ENCODE data around the gene ARL5C.
"Not testable (repeated sequence)": the region's sequence is repeated elsewhere in the genome, so short reads cannot be mapped to it uniquely, and the experiment has no call there.

The ARL5C gene

DNA sequence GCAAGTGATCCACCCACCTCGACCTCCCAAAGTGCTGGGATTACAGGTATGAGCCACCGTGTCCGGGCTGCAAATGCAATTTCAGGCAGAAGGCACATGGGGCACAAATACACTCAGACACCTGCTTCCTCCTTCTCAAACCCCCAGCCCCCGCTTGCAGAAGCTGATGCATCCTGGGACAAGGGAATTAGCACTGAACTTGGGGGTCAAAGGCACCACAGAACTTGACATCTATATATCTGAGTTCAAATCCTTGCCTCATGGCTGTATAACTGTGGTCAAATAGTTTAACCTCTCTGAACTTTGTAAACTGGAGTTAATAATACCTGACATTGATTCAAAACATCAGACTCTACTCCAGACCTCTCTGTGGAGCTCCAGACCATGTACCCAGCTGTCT, 4.1 kb upstream of the ARL5C start:
- H3K4me2 ChIP-seq (ENCODE audit: low read length) = peak overlapping the region; percentile 24; the same call in 1 of the 2 replicates
- no peaks in the 10 kb centered on the region for H3K9me3 ChIP-seq (ENCODE audit: control insufficient read depth, insufficient read depth, low read length)
- H3K79me2 ChIP-seq (ENCODE audit: control insufficient read depth, low read length) = no peaks in the 10 kb centered on the region
- H3K9me2 ChIP-seq (replicated peaks; ENCODE audit: control insufficient read depth, low read length) = no peaks in the 10 kb centered on the region
- H3K4me3 ChIP-seq (ENCODE audit: low read length) = no peak overlapping the region
- H3F3A ChIP-seq (ENCODE audit: control insufficient read depth, insufficient read depth) = peaks cover 2% of the 10 kb centered on the region; the same call in 1 of the 2 replicates
- peaks cover 6% of the 10 kb centered on the region; the same call in 1 of the 2 replicates for H3K27me3 ChIP-seq (ENCODE audit: control insufficient read depth, low read length)
- peaks cover 27% of the 10 kb centered on the region for H3K4me1 ChIP-seq (ENCODE audit: control insufficient read depth, low read length)
- peaks cover 6% of the 10 kb centered on the region for H3K36me3 ChIP-seq (ENCODE audit: control insufficient read depth, low read length)
- peaks cover 4% of the 10 kb centered on the region; the same call in 1 of the 2 replicates for H4K20me1 ChIP-seq (ENCODE audit: control insufficient read depth, insufficient read depth, low read depth, low read length)
- no peak overlapping the region for H3K27ac ChIP-seq (ENCODE audit: low read depth, low read length)
- TF ChIP-seq EZH2phosphoT487 (IDR thresholded peaks at IDR 0.05; ENCODE audit: borderline replicate concordance, low read length) (no peak), CTCF (IDR thresholded peaks at IDR 0.05; ENCODE audit: low read depth, low read length, poor library complexity, severe bottlenecking) (no peak)

DNA sequence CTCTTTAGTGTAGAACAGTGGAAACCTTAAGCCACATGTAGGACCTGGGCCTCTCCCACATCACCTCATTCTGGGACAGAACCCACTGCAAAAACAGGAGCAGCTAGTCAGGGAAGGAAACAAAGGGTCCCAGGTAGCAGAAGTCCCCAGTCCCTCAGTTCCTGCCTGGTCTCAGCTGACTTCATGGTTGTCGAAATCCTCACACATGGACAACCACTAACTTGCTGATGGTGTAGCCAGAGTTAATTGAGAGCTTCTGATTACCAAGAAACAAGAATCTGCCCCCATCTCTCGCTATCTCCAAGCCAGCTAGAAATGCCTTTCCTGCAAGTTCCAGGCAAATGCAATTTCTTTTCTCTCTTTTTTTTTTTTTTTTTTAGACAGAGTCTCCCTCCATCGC, 3.6 kb upstream of the ARL5C start:
- peaks cover 2% of the 10 kb centered on the region; the same call in 1 of the 2 replicates for H3F3A ChIP-seq (ENCODE audit: control insufficient read depth, insufficient read depth)
- no peak overlapping the region; the same call in 1 of the 2 replicates for H3K4me2 ChIP-seq (ENCODE audit: low read length)
- no peak overlapping the region for H3K27ac ChIP-seq (ENCODE audit: low read depth, low read length)
- peaks cover under 1% of the 10 kb centered on the region; the same call in 1 of the 2 replicates for H3K36me3 ChIP-seq (ENCODE audit: control insufficient read depth, low read length)
- H3K4me1 ChIP-seq (ENCODE audit: control insufficient read depth, low read length) = peaks cover 30% of the 10 kb centered on the region
- TF ChIP-seq EZH2phosphoT487 (IDR thresholded peaks at IDR 0.05; ENCODE audit: borderline replicate concordance, low read length) = no peak
- H3K27me3 ChIP-seq (ENCODE audit: control insufficient read depth, low read length) = peaks cover 6% of the 10 kb centered on the region; the same call in 1 of the 2 replicates
- H4K20me1 ChIP-seq (ENCODE audit: control insufficient read depth, insufficient read depth, low read depth, low read length) = peaks cover under 1% of the 10 kb centered on the region; the same call in 1 of the 2 replicates
- no peaks in the 10 kb centered on the region for H3K9me2 ChIP-seq (replicated peaks; ENCODE audit: control insufficient read depth, low read length)
- no peak overlapping the region for H3K4me3 ChIP-seq (ENCODE audit: low read length)
- no peaks in the 10 kb centered on the region for H3K9me3 ChIP-seq (ENCODE audit: control insufficient read depth, insufficient read depth, low read length)
- no peaks in the 10 kb centered on the region for H3K79me2 ChIP-seq (ENCODE audit: control insufficient read depth, low read length)

- Histone ChIP-seq H3K79me2 (ENCODE audit: control insufficient read depth, low read length) (no peaks in the 10 kb centered on the region), H3K4me2 (ENCODE audit: low read length) (no peak overlapping the region), H3K4me3 (ENCODE audit: low read length) (no peak overlapping the region), H3K27me3 (ENCODE audit: control insufficient read depth, low read length) (peaks cover 6% of the 10 kb centered on the region; the same call in 1 of the 2 replicates), H3K4me1 (ENCODE audit: control insufficient read depth, low read length) (peaks cover 34% of the 10 kb centered on the region), H3K36me3 (ENCODE audit: control insufficient read depth, low read length) (no peaks in the 10 kb centered on the region), H3K9me2 (replicated peaks; ENCODE audit: control insufficient read depth, low read length) (no peaks in the 10 kb centered on the region), H3K9me3 (ENCODE audit: control insufficient read depth, insufficient read depth, low read length) (no peaks in the 10 kb centered on the region), H3F3A (ENCODE audit: control insufficient read depth, insufficient read depth) (peaks cover 2% of the 10 kb centered on the region; the same call in 1 of the 2 replicates), H4K20me1 (ENCODE audit: control insufficient read depth, insufficient read depth, low read depth, low read length) (no peaks in the 10 kb centered on the region), H3K27ac (ENCODE audit: low read depth, low read length) (no peak overlapping the region)
- no peak for TF ChIP-seq CTCF (IDR thresholded peaks at IDR 0.05; ENCODE audit: low read depth, low read length, poor library complexity, severe bottlenecking)
- TF ChIP-seq EZH2phosphoT487 (IDR thresholded peaks at IDR 0.05; ENCODE audit: borderline replicate concordance, low read length) = no peak
Observed at GRCh38 chr17:39169101-39169500, 3.1 kb upstream of the ARL5C start.

GRCh38 chr17:39168503-39168902, 2.5 kb upstream of the ARL5C start:
- H3K4me1 ChIP-seq (ENCODE audit: control insufficient read depth, low read length) = peaks cover 33% of the 10 kb centered on the region
- H3K4me2 ChIP-seq (ENCODE audit: low read length); H3K9me3 ChIP-seq (ENCODE audit: control insufficient read depth, insufficient read depth, low read length); H3K27ac ChIP-seq (ENCODE audit: low read depth, low read length); H3K27me3 ChIP-seq (ENCODE audit: control insufficient read depth, low read length); H3K79me2 ChIP-seq (ENCODE audit: control insufficient read depth, low read length); H3K36me3 ChIP-seq (ENCODE audit: control insufficient read depth, low read length); H3K9me2 ChIP-seq (replicated peaks; ENCODE audit: control insufficient read depth, low read length); H3K4me3 ChIP-seq (ENCODE audit: low read length); H3F3A ChIP-seq (ENCODE audit: control insufficient read depth, insufficient read depth); H4K20me1 ChIP-seq (ENCODE audit: control insufficient read depth, insufficient read depth, low read depth, low read length): not testable (repeated sequence)

Measured in DOHH2 (cell line).